G401 (cell line): ENCODE data around the gene SKIL. TPM values are rescaled to one million over a fixed set of nuclear protein-coding genes. Genes with fewer than 3 reads are reported as not detected.
"Not testable (repeated sequence)": the region's sequence is repeated elsewhere in the genome, so short reads cannot be mapped to it uniquely, and the experiment has no call there.

ENCODE experiments used
- DNase-seq: peaks from one replicate; pipeline ENCODE4 v3.0.0-alpha.2; 2015; ENCODE audit warnings: low spot score
- in situ Hi-C: cut with HindIII; loops from 2 replicates; pipeline ENCODE4 v1.10.0; 2016; ENCODE audit warnings: low sequenced_read_pairs, mixed read lengths
- total RNA-seq: library from RNA; depleted of rRNA; stranded (reverse); fragments of >200 nt; shearing (Covaris generic); gene quantifications from 2 replicates; pipeline ENCODE4 v1.2.3, GENCODE V29; 2014; rRNA removed

The SKIL gene, protein sequence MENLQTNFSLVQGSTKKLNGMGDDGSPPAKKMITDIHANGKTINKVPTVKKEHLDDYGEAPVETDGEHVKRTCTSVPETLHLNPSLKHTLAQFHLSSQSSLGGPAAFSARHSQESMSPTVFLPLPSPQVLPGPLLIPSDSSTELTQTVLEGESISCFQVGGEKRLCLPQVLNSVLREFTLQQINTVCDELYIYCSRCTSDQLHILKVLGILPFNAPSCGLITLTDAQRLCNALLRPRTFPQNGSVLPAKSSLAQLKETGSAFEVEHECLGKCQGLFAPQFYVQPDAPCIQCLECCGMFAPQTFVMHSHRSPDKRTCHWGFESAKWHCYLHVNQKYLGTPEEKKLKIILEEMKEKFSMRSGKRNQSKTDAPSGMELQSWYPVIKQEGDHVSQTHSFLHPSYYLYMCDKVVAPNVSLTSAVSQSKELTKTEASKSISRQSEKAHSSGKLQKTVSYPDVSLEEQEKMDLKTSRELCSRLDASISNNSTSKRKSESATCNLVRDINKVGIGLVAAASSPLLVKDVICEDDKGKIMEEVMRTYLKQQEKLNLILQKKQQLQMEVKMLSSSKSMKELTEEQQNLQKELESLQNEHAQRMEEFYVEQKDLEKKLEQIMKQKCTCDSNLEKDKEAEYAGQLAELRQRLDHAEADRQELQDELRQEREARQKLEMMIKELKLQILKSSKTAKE
- total RNA-seq: 58.7 and 60.1 TPM in 2 replicates

- in situ Hi-C loops: no loop called here
- DNase-seq: peak; percentile 89
Observed at GRCh38 chr3:170357176-170358041, at the start of gene SKIL. Gene SKIL (plus strand): TSS chr3:170357715. CDS start chr3:170360332, 2,617 bp downstream.

GRCh38 chr3:170309046-170309445, 48.5 kb upstream of the SKIL start:
- DNase-seq: no peak
- in situ Hi-C loops: no loop called here

DNA sequence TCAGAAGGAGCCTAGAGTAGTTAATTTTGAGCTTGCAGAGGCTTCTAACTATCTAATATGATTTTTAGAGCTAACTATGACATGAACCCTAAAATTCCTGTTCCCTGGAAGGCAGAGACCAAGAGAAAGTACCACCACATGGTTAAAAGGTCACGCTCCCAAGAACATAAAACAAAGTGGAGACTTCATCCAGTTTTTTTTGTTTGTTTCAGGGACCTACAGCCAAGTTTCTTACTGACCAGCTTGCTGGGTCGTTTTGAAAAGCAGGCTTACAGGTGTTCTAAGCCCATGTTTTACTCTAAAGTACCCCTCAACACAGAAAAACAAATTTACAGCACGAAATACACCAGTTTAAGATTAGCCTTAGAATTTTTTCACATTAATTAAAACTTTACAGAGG, 39.6 kb upstream of the SKIL start:
- in situ Hi-C loops: no loop called here
- no peak for DNase-seq

DNA sequence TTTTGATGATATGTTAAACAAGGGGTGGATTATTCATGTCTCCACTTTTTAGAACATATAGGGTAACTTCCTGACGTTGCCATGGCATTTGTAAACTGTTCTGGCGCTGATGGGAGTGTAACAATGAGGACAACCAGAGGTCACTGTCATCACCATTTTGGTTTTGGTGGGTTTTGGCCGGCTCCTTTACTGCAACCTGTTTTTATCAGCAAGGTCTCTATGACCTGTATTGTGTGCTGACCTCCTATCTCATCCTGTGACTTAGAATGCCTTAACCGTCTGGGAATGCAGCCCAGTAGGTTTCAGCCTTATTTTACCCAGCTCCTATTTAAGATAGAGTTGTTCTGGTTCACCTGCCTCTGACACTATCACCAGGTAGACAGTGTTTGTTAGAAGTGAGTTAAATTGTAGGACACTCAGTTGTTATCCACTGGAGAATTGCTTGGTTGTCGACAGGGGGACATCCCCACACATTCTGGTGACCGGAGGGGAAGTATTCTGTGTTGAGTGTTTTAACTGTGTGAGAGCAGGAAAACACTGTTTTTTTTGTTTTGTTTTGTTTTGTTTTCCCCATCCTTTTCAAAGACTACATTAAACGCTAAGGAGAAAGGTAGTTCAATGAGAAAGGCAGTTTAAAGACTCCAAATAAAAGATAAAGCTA, 36.9 kb upstream of the SKIL start:
- in situ Hi-C loops: no loop called here
- DNase-seq: no peak

GRCh38 chr3:170321321-170322034, 36.0 kb upstream of the SKIL start:
- in situ Hi-C loops: no loop called here
- no peak for DNase-seq

DNA sequence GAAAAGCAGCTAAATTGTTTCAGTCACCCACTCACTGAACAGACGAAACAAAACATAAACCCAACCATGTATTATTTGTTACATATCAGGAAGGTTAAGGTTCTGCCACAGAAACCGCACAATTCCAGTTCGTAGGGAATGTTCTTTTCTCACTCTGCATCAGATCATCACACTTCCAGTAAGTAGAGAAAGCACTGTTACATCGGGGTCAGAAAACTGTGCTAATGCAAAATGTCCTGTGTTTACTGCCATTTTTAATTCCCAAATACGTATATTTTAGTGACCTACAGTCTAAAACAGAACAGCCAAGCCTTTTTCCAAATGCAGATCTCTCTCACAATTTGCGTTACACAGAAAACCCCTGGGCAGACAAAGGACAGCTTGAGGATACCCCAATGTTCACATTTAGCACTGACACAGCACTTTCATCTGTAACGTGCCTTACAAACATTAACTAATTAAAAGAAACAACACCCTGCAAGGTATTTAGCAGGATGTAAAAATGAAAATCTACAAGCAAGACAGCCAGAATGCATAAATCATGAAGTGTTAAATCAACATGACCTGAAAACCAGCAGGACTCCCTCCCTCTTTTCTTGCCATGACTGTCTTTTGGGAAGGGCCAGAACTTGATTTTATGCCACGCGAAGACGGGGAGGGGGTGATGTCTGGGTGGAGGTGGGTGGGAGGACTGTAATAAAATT, 34.8 kb upstream of the SKIL start:
- in situ Hi-C loops: no loop called here
- no peak for DNase-seq

DNA sequence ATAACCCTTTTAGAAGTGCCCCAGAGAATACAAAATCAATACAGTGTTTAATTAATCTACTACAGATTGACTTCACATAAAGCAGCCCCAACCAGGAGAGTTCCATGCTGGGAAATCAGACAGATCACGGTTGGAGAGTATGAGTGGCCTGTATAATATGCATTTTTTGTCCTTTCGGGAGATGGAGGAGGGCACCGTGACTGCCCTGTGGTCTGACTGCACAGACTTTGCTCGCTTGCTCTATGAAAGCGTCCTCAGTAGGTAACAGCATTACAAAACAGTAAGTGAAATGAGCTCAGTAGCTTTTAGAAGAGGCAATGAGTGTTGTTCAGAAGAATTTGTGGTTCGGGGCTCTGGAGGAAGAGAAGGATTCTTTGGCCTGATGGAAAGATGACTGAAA, 34.2 kb upstream of the SKIL start:
- DNase-seq: no peak
- in situ Hi-C loops: no loop called here

GRCh38 chr3:170324962-170325361, 32.6 kb upstream of the SKIL start:
- in situ Hi-C loops: no loop called here
- DNase-seq: no peak

- in situ Hi-C loops: no loop called here
Observed at GRCh38 chr3:170327040-170327808, 30.3 kb upstream of the SKIL start.

DNA sequence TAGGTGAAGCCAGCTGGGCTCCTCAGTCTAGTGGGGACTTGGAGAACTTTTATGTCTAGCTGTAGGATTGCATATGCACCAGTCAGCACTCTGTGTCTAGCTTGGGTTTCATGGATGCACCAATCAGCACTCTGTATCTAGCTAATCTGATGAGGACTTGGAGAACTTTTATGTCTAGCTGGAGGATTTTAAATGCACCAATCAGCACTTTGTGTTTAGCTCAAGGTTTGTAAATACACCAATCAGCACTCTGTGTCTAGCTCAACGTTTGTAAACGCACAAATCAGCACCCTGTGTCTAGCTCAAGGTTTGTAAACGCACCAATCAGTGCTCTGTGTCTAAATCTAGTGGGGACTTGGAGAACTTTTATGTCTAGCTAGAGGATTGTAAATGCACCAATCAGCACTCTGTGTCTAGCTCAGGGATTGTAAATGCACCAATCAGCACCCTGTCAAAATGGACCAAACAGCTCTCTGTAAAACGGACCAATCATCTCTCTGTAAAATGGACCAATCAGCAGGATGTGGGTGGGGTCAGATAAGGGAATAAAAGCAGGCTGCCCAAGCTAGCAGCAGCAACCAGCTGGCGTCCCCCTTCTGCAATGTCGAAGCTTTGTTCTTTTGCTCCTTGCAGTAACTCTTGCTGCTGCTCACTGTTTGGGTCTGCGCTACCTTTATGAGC, 29.5 kb upstream of the SKIL start:
- DNase-seq, in situ Hi-C loops: not testable (repeated sequence)

More at GRCh38 chr3:170327040-170327808, 30.3 kb upstream of the SKIL start:
- DNase-seq: no peak

DNA sequence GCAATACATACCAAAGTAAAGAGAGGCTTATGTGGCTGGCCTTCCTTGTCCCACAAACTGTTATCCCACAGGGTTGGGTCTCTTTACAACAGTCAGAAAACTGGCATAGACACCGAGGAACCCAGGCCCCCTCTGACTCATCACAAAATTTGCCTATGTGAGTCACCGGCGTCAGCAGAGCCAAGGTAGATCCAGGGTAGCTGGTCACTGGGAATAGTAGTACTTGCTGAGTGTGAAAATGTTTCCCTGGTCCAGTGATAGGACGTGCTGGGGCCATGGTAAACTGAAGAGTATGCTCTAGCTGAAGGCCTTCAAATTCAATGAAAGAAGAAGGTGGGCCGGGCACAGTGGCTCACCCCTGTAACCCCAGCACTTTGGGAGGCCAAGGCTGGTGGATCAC, 27.1 kb upstream of the SKIL start:
- in situ Hi-C loops: no loop called here
- no peak for DNase-seq

DNA sequence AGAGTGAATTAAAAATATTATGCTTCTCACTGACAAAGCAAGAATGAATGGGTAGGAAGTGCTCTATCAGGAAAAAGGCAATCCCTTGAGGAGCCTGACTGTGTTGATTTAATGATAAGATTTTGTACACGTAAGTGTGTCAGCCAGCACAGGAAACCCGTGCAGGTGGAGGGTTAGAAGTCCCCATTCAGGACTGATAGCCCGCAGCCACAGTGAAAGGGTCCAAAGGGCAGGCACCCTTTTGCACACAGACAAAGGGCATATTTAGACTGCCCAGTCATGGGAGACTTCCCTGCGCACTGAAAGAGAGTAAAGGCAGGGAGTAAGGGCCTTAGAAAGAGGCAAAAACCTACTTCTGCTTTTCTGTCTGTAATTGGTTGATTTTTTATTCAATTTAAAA, 26.4 kb upstream of the SKIL start:
- DNase-seq: no peak
- in situ Hi-C loops: no loop called here

DNA sequence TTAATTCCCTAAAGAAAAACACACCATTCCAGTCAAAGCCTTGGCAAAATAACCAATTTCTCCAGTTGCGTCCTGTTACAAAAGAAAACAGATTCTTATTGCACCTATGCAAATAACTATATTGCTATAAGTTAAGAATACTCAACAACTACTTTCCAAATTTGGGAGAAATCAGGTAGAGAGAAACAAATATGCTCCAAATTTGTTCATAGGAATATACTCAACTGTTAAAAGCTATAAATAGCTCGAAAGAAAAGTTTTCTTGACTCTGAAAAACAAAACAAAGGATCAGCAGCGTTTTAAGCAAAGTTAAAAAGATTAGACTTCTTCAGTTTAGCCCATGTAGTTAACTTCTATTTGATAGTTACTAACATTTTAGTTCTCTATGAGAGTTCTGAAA, 20.1 kb upstream of the SKIL start:
- DNase-seq: no peak
- in situ Hi-C loops: no loop called here

GRCh38 chr3:170338690-170339340, 18.7 kb upstream of the SKIL start:
- in situ Hi-C loops: no loop called here
- DNase-seq: no peak

DNA sequence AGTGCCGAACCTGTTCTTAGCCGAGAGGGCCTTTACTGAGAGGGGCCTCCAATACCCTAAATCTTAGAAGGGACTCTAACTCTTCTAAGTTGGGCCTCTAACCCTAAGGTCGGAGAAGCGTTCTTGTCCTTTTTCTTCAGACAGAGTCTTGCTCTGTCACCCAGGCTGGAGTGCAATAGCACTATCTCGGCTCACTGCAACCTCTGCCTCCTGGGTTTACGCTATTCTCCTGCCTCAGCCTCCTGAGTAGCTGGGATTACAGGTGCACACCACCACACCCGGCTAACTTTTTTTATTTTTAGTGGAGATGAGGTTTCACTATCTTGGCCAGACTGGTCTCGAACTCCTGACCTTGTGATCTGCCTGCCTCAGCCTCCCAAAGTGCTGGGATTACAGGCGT, 15.2 kb upstream of the SKIL start:
- in situ Hi-C loops, DNase-seq: not testable (repeated sequence)

DNA sequence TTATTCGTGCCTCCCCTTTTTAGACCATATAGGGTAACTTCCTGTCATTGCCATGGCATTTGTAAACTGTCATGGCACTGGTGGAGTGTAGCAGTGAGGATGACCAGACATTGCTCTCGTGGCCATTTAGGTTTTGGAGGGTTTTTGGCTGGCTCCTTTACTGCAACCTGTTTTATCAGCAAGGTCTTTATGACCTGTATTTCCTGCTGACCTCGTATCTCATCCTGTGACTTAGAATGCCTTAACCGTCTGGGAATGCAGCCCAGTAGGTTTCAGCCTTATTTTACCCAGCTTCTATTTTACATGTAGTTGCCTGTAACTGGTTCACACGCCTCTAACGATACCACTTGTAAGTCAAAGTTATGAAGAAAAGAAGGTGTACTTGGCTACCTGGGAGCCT, 13.7 kb upstream of the SKIL start:
- DNase-seq, in situ Hi-C loops: not testable (repeated sequence)
